CD4-positive, alpha-beta T cell (primary cell): ENCODE results near the gene SCAMP5. TPM values are rescaled to one million over a fixed set of nuclear protein-coding genes. Genes with fewer than 3 reads are reported as not detected.

Experiments used
- ATAC-seq: fragments of 200-7000 bp; cut with Tn5 transposase; one replicate; pipeline ENCODE4 v1.10.0; 2022; ENCODE audit warnings: mild to moderate bottlenecking; ENCODE audit not compliant: poor library complexity
- CTCF ChIA-PET: fragments of 350-600 bp; sonication (Branson Sonifier 250); formaldehyde crosslinking; loops from one replicate; lab custom pipeline; 2021; ENCODE audit warnings: antibody characterized with exemption, inconsistent platforms; lab: Charles Lee
- POLR2A ChIA-PET: fragments of 350-600 bp; sonication (Branson Sonifier 250); formaldehyde crosslinking; loops from one replicate; lab custom pipeline; 2021; ENCODE audit warnings: antibody characterized with exemption, inconsistent platforms; lab: Charles Lee
- DNase-seq, 14 experiments: peaks; one replicate each; pipeline ENCODE4 v3.0.0-alpha.2; 2013 to 2020; ENCODE audit warnings: mixed read lengths in 2 of 14
- H3K27ac ChIP-seq, 2 donors: one replicate each; pipeline versions ENCODE4 v1.5.1 to v1.7.0; 2013; ENCODE audit warnings: low read length in 2 of 2, low read depth in 1 of 2, mild to moderate bottlenecking in 1 of 2
- H3K27me3 ChIP-seq, 2 experiments: 1 replicate in 1 of 2; 2 replicates in 1 of 2; pipeline versions ENCODE4 v1.6.1 to v1.7.0; 2013; ENCODE audit warnings: low read length in 2 of 2, control low read depth in 1 of 2, mild to moderate bottlenecking in 1 of 2, moderate library complexity in 1 of 2; ENCODE audit not compliant: insufficient read depth in 2 of 2, control insufficient read depth in 1 of 2
- H3K36me3 ChIP-seq: one replicate; pipeline ENCODE4 v1.6.1; 2013; ENCODE audit warnings: low read length, control low read depth; ENCODE audit not compliant: insufficient read depth
- H3K4me1 ChIP-seq: one replicate; pipeline ENCODE4 v1.6.1; 2013; ENCODE audit warnings: low read length, control low read depth; ENCODE audit not compliant: insufficient read depth
- H3K4me3 ChIP-seq: one replicate; pipeline ENCODE4 v1.5.1; 2013; ENCODE audit warnings: mild to moderate bottlenecking, low read length, moderate library complexity
- H3K9me3 ChIP-seq, 2 experiments: 1 replicate in 1 of 2; 2 replicates in 1 of 2; pipeline versions ENCODE4 v1.6.1 to v1.7.0; 2013; ENCODE audit warnings: low read length in 2 of 2, mild to moderate bottlenecking in 2 of 2, control low read depth in 1 of 2, moderate library complexity in 1 of 2; ENCODE audit not compliant: control insufficient read depth in 1 of 2, insufficient read depth in 1 of 2
- H3K27ac Mint-ChIP-seq: one replicate; pipeline ENCODE4 v1.8.0; 2020; ENCODE audit warnings: mixed read lengths
- H3K27me3 Mint-ChIP-seq: one replicate; pipeline ENCODE4 v1.8.0; 2021; ENCODE audit warnings: mixed read lengths
- H3K36me3 Mint-ChIP-seq: one replicate; pipeline ENCODE4 v1.8.0; 2021; ENCODE audit warnings: low read depth, mixed read lengths
- H3K4me1 Mint-ChIP-seq: one replicate; pipeline ENCODE4 v1.8.0; 2021; ENCODE audit warnings: low read depth, mixed read lengths
- H3K4me3 Mint-ChIP-seq: one replicate; pipeline ENCODE4 v1.8.0; 2020; ENCODE audit warnings: mild to moderate bottlenecking, mixed read lengths
- H3K9me3 Mint-ChIP-seq: one replicate; pipeline ENCODE4 v1.8.0; 2020; ENCODE audit warnings: mixed read lengths
- CTCF ChIP-seq: fragments of 200-600 bp; IDR thresholded peaks from one replicate; pipeline ENCODE4 v1.8.0; 2022; ENCODE audit warnings: antibody characterized with exemption, mild to moderate bottlenecking
- intact Hi-C, 2 experiments: fragments of 100-400 bp; cut with DNase I in 1 of 2; cut with micrococcal nuclease in 1 of 2; formaldehyde crosslinking; loops; one replicate each; pipeline versions ENCODE4 v1.15.1 to v1.9.0; 2023 to 2025; cut with DNase I, micrococcal nuclease
- total RNA-seq, 174 experiments: library from RNA in 2 of 174; stranded (reverse) in 2 of 174; gene quantifications; one replicate each; pipeline ENCODE4 v1.2.3 and lab custom pipeline; 2021 to 2026

SCAMP5 gene
- total RNA-seq, 2 experiments from 2014 or later: 5.7 to 6.4 TPM

- H3K36me3 ChIP-seq: no peaks in the 10 kb centered on the region
- no peaks in the 10 kb centered on the region for H3K9me3 Mint-ChIP-seq
- H3K9me3 ChIP-seq: no peaks in the 10 kb centered on the region
- no peak for TF ChIP-seq CTCF
- no peak overlapping the region for H3K4me3 Mint-ChIP-seq
- CTCF ChIA-PET: no interaction called here
- no peak overlapping the region for H3K27ac ChIP-seq
- H3K4me1 ChIP-seq: peaks cover 20% of the 10 kb centered on the region
- POLR2A ChIA-PET: no interaction called here
- no peaks in the 10 kb centered on the region for H3K27me3 ChIP-seq
- DNase-seq (no peak), ATAC-seq (no peak)
- intact Hi-C loops: loop anchor here in 1 of 2 experiments (5.0 to 10.0 kb wide), 4 partner anchors 433 to 1029 kb away; partner anchors contain the start of genes ARID3B, IMP3, PML and SIN3A
- H3K4me1 Mint-ChIP-seq: peaks cover 23% of the 10 kb centered on the region
- H3K36me3 Mint-ChIP-seq: peaks cover 7% of the 10 kb centered on the region
- H3K27me3 Mint-ChIP-seq: no peaks in the 10 kb centered on the region
- H3K4me3 ChIP-seq: no peak overlapping the region
- H3K27ac Mint-ChIP-seq: no peak overlapping the region
Observed at GRCh38 chr15:75021341-75021740, 26.0 kb downstream of the SCAMP5 start.

DNA sequence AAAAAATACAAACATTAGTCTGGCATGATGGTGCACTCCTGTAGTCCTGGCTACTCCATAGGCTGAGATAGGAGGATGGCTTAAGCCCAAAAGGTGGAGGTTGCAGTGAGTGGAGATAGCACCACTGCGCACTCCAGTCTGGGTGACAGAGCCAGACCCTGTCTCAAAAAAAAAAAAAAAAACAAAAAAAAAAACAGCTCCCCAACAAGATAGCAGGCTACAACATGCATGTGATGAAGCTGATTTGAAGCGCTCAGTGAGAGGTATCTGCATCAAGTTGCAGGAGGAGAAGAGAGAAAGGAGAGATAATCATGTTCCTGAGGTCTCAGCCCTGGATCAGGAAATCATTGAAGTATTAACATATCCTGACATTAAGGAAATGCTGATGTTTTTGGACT lies 27.4 kb downstream of the SCAMP5 start:
- H3K36me3 Mint-ChIP-seq: peaks cover 7% of the 10 kb centered on the region
- DNase-seq (no peak), ATAC-seq (no peak)
- H3K9me3 Mint-ChIP-seq: no peaks in the 10 kb centered on the region
- CTCF ChIA-PET: interaction anchor here (0.8 to 1.9 kb wide), 3 partner anchors 85 to 182 kb away, joined by 3 to 10 read pairs (median 9); partner anchors contain the start of genes C15orf39 and COX5A
- Histone ChIP-seq H3K4me1 (peaks cover 20% of the 10 kb centered on the region), H3K4me3 (no peak overlapping the region), H3K27me3 (no peaks in the 10 kb centered on the region), H3K9me3 (no peaks in the 10 kb centered on the region), H3K27ac (no peak overlapping the region), H3K36me3 (no peaks in the 10 kb centered on the region)
- no peaks in the 10 kb centered on the region for H3K27me3 Mint-ChIP-seq
- intact Hi-C loops: loop anchor here in 1 of 2 experiments (2.0 to 10.0 kb wide), 5 partner anchors 86 to 1030 kb away; partner anchors contain the start of genes ARID3B, IMP3, PML and SIN3A
- peak overlapping the region; percentile 94 for H3K27ac Mint-ChIP-seq
- H3K4me3 Mint-ChIP-seq: peak overlapping the region; percentile 99
- peaks cover 23% of the 10 kb centered on the region for H3K4me1 Mint-ChIP-seq
- TF ChIP-seq CTCF: no peak
- POLR2A ChIA-PET: interaction anchor here (0.5 to 2.4 kb wide), 16 partner anchors 14 to 618 kb away, joined by 3 to 27 read pairs (median 6); partner anchors contain the start of genes C15orf39, CLK3, COX5A and IMP3

- ATAC-seq: peak; percentile 100
- peaks cover 7% of the 10 kb centered on the region for H3K36me3 Mint-ChIP-seq
Observed at GRCh38 chr15:75023181-75023871, 28.0 kb downstream of the SCAMP5 start, which contains the start of gene PPCDC. Gene PPCDC, plus strand, starts transcription at chr15:75023590. Its CDS starts 4,729 bp downstream, at chr15:75028319.

More at GRCh38 chr15:75023181-75023871, 28.0 kb downstream of the SCAMP5 start, which contains the start of gene PPCDC:
- CTCF ChIA-PET: interaction anchor here (0.8 to 1.9 kb wide), 3 partner anchors 85 to 181 kb away, joined by 3 to 10 read pairs (median 9); partner anchors contain the start of genes C15orf39 and COX5A
- Histone ChIP-seq H3K4me1 (peaks cover 20% of the 10 kb centered on the region), H3K27me3 (no peaks in the 10 kb centered on the region), H3K27ac (peak within 1 kb of the TSS; percentile 46 to 50), H3K36me3 (peaks cover 1% of the 10 kb centered on the region), H3K4me3 (peak within 1 kb of the TSS; percentile 81), H3K9me3 (no peaks in the 10 kb centered on the region)
- intact Hi-C loops: loop anchor here in 1 of 2 experiments (2.0 to 10.0 kb wide), 5 partner anchors 87 to 1031 kb away; partner anchors contain the start of genes ARID3B, IMP3, PML and SIN3A
- H3K4me1 Mint-ChIP-seq: peaks cover 23% of the 10 kb centered on the region
- peak within 1 kb of the TSS; percentile 99 for H3K4me3 Mint-ChIP-seq
- TF ChIP-seq CTCF: no peak
- H3K27me3 Mint-ChIP-seq: no peaks in the 10 kb centered on the region
- DNase-seq: peak; percentile 83 to 96 (median 90)
- no peaks in the 10 kb centered on the region for H3K9me3 Mint-ChIP-seq
- H3K27ac Mint-ChIP-seq: peak within 1 kb of the TSS; percentile 94
- POLR2A ChIA-PET: interaction anchor here (0.5 to 2.4 kb wide), 22 partner anchors 11 to 1885 kb away, joined by 3 to 27 read pairs (median 4); partner anchors contain the start of genes C15orf39, CLK3, COX5A and IMP3
